GM19324 (cell line): Measurements from ENCODE around the gene PIP5K1B.

ENCODE experiments used
- ATAC-seq: cut with Tn5 transposase; IDR thresholded peaks from one replicate; pipeline ENCODE4 v1.9.1; 2021; ENCODE audit warnings: mild to moderate bottlenecking, moderate library complexity; ENCODE audit not compliant: unreplicated experiment, low FRiP score

PIP5K1B gene

GRCh38 chr9:68768619-68769018 lies 63.6 kb downstream of the PIP5K1B start:
- ATAC-seq: no peak

GRCh38 chr9:68769852-68770251 lies 64.8 kb downstream of the PIP5K1B start:
- ATAC-seq: no peak

- no peak for ATAC-seq
These were observed 66.3 kb downstream of the PIP5K1B start for GRCh38 chr9:68771376-68771775.

GRCh38 chr9:68775003-68775730 lies 70.1 kb downstream of the PIP5K1B start:
- no peak for ATAC-seq

- no peak for ATAC-seq
These were observed 72.2 kb downstream of the PIP5K1B start for GRCh38 chr9:68777070-68777763.

GRCh38 chr9:68778635-68779034 lies 73.6 kb downstream of the PIP5K1B start:
- no peak for ATAC-seq

- peak; percentile 90 for ATAC-seq
These were observed 74.7 kb downstream of the PIP5K1B start for GRCh38 chr9:68779558-68780379.

GRCh38 chr9:68780380-68780712 lies 75.3 kb downstream of the PIP5K1B start:
- ATAC-seq: no peak

- ATAC-seq: no peak
These were observed 75.7 kb downstream of the PIP5K1B start for GRCh38 chr9:68780720-68781119.

GRCh38 chr9:68781928-68782327 lies 76.9 kb downstream of the PIP5K1B start:
- no peak for ATAC-seq

GRCh38 chr9:68782546-68782945 lies 77.5 kb downstream of the PIP5K1B start:
- no peak for ATAC-seq

GRCh38 chr9:68785965-68786364 lies 80.9 kb downstream of the PIP5K1B start:
- ATAC-seq: no peak

GRCh38 chr9:68791169-68791568 lies 86.1 kb downstream of the PIP5K1B start:
- no peak for ATAC-seq

- no peak for ATAC-seq
These were observed 88.7 kb downstream of the PIP5K1B start for GRCh38 chr9:68793605-68794343.

GRCh38 chr9:68794898-68795297 lies 89.9 kb downstream of the PIP5K1B start:
- no peak for ATAC-seq

- ATAC-seq: no peak
These were observed 90.4 kb downstream of the PIP5K1B start for GRCh38 chr9:68795411-68795810.

GRCh38 chr9:68797116-68797515 lies 92.1 kb downstream of the PIP5K1B start:
- no peak for ATAC-seq

- no peak for ATAC-seq
These were observed 93.4 kb downstream of the PIP5K1B start for GRCh38 chr9:68798423-68798822.

GRCh38 chr9:68800836-68801235 lies 95.8 kb downstream of the PIP5K1B start:
- no peak for ATAC-seq

GRCh38 chr9:68802525-68803015 lies 97.5 kb downstream of the PIP5K1B start:
- ATAC-seq: peak; percentile 92
